HepG2 (cell line): Measurements from ENCODE around the gene DHX58. TPM values are rescaled to one million over a fixed set of nuclear protein-coding genes. Genes with fewer than 3 reads are reported as not detected.
A peak's percentile ranks its signal among the peaks of the same experiment; 100 is the strongest.

Experiments
- ATF7-NPFF ChIP-seq: sonication (generic); formaldehyde crosslinking; IDR thresholded peaks from 2 replicates; pipeline ENCODE4 v1.8.1; 2023; ENCODE audit warnings: mild to moderate bottlenecking, low read depth, missing genetic modification reagents, moderate library complexity
- ELF3 ChIP-seq: IDR thresholded peaks from 2 replicates; pipeline ENCODE4 v1.6.1; 2016; ENCODE audit warnings: missing genetic modification reagents, missing compliant biosample characterization
- EZH2 ChIP-seq: conservative IDR thresholded peaks from 2 replicates; pipeline ENCODE4 v1.6.1; 2012; ENCODE audit warnings: mild to moderate bottlenecking, low read depth, low read length, moderate library complexity
- KDM2A ChIP-seq: sonication (generic); formaldehyde crosslinking; IDR thresholded peaks from 2 replicates; pipeline ENCODE4 v1.4.0; 2020; ENCODE audit warnings: low read depth, missing genetic modification reagents, borderline replicate concordance
- MEF2D ChIP-seq: sonication (generic); formaldehyde crosslinking; IDR thresholded peaks from 2 replicates; pipeline ENCODE4 v1.5.1; 2020; ENCODE audit warnings: mild to moderate bottlenecking, missing genetic modification reagents
- MIER2 ChIP-seq: IDR thresholded peaks from 2 replicates; pipeline ENCODE4 v1.6.1; 2016; ENCODE audit warnings: missing biosample characterization, missing genetic modification reagents
- REXO4 ChIP-seq: sonication (generic); formaldehyde crosslinking; IDR thresholded peaks from 2 replicates; pipeline ENCODE4 v1.8.0; 2022; ENCODE audit warnings: missing genetic modification reagents, mild to moderate bottlenecking, borderline replicate concordance
- RFX5 ChIP-seq: IDR thresholded peaks from 2 replicates; pipeline ENCODE4 v1.6.1; 2011; ENCODE audit warnings: low read depth, low read length, improper control_type of control experiment
- SIX1 ChIP-seq: sonication (generic); formaldehyde crosslinking; IDR thresholded peaks from 2 replicates; pipeline ENCODE4 v1.4.0; 2020; ENCODE audit warnings: missing genetic modification reagents, borderline replicate concordance
- SSRP1 ChIP-seq: IDR thresholded peaks from 2 replicates; pipeline ENCODE4 v1.6.1; 2016; ENCODE audit warnings: control low read depth
- ZBTB10 ChIP-seq: sonication (generic); formaldehyde crosslinking; IDR thresholded peaks from 2 replicates; pipeline ENCODE4 v1.4.0; 2020; ENCODE audit warnings: missing genetic modification reagents, borderline replicate concordance
- ZFP37 ChIP-seq: sonication (generic); formaldehyde crosslinking; IDR thresholded peaks from 2 replicates; pipeline ENCODE4 v1.4.0; 2020; ENCODE audit warnings: missing genetic modification reagents, borderline replicate concordance
- ZNF496 ChIP-seq: sonication (generic); formaldehyde crosslinking; IDR thresholded peaks from 2 replicates; pipeline ENCODE4 v1.8.1; 2023; ENCODE audit warnings: mild to moderate bottlenecking, moderate library complexity, missing genetic modification reagents; ENCODE audit not compliant: insufficient replicate concordance
- ZNF574 ChIP-seq: sonication (generic); formaldehyde crosslinking; IDR thresholded peaks from 2 replicates; pipeline ENCODE4 v1.4.0; 2020; ENCODE audit warnings: missing genetic modification reagents
- ZNF616 ChIP-seq: sonication (generic); formaldehyde crosslinking; IDR thresholded peaks from 2 replicates; pipeline ENCODE4 v1.5.0; 2020; ENCODE audit warnings: low read depth, mild to moderate bottlenecking, missing genetic modification reagents
- ZNF792 ChIP-seq: IDR thresholded peaks from 2 replicates; pipeline ENCODE4 v1.6.1; 2016
- ZSCAN9 ChIP-seq: IDR thresholded peaks from 2 replicates; pipeline ENCODE4 v1.6.1; 2016; ENCODE audit warnings: borderline replicate concordance
- polyA plus RNA-seq, 8 experiments: library from polyadenylated mRNA; depleted of rRNA in 3 of 8; stranded (reverse) in 7 of 8; unstranded in 1 of 8; fragments of >200 nt; fragmentation: Illumina TruSeq in 4 of 8; extraction: Trizol in 4 of 8; gene quantifications; 2 replicates each; pipeline versions ENCODE4 v1.2.1 to v1.2.3, GENCODE V29; 2011 to 2016; ENCODE audit warnings: low read depth in 4 of 8, missing spikeins in 1 of 8, mixed read lengths in 1 of 8; ENCODE audit not compliant: insufficient read depth in 1 of 8
- total RNA-seq, 5 experiments: library from RNA; depleted of rRNA; stranded (reverse); fragments of >200 nt; fragmentation: Illumina TruSeq; extraction: Trizol; gene quantifications; 2 replicates each; pipeline ENCODE4 v1.2.3, GENCODE V29; 2016; ENCODE audit warnings: low read depth in 1 of 5
- TF ChIP-seq, protein P1 (sequence below): IDR thresholded peaks from 2 replicates; pipeline ENCODE4 v1.6.1; 2012; ENCODE audit warnings: low read depth, low read length, improper control_type of control experiment
- TF ChIP-seq, protein P2 (sequence below): sonication (generic); formaldehyde crosslinking; conservative IDR thresholded peaks from 2 replicates; pipeline ENCODE4 v1.8.1; 2023; ENCODE audit warnings: missing genetic modification reagents
- TF ChIP-seq, protein P3 (sequence below): IDR thresholded peaks from 2 replicates; pipeline ENCODE4 v1.6.1; 2012; ENCODE audit warnings: inconsistent platforms

Gene DHX58
- total and polyA plus RNA-seq, 2 of the 13 experiments (the other 11 are each of a cell fraction or from before 2014, with no cell fraction given) = 6.7 to 7.8 TPM

DNA sequence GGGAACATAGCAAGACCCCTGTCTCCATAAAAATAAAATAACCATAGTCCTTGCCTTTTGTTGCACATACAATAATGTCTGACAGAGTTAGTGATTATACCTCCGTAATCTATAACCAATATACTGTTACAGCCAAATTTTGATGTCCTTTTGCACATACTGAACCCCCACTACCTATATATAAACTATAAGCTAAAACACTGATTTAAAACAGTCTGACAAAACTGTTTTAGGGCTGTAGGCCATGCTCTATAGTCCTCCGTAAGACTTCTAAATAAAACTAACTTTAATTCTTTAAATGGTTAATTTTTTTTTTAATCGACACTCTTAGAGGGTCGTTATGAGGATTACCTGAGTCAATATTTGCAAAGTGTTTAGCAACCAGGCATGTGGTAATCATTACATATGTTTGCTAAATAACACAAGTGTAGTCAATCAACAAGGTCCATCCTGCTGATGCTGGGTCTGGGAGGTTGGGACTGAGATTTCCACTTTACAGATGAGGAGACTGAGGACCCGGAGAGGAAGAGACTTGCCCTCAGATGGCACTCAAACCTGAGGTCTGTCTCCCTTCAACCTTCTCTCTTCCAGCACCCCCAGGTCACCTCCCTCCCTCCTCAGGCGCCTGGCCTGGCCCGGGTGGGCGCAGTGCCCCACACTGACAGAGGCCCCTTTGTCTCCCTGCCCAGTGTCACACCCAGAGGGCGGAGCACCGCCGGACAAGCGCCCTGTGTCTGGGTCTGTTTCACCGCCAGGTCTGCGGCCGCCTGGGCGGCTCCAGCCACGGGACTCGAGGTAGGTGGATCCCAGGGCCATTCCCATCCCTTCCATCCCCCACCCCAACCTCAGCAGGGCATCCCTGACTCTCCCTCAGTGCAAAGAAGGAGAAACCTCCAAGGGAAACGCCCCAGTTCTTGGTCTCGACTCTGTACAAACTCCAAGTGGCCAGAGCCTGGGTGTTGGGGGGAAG, 24.5 kb downstream of the DHX58 start (continued):
- TF ChIP-seq, protein P1, sequence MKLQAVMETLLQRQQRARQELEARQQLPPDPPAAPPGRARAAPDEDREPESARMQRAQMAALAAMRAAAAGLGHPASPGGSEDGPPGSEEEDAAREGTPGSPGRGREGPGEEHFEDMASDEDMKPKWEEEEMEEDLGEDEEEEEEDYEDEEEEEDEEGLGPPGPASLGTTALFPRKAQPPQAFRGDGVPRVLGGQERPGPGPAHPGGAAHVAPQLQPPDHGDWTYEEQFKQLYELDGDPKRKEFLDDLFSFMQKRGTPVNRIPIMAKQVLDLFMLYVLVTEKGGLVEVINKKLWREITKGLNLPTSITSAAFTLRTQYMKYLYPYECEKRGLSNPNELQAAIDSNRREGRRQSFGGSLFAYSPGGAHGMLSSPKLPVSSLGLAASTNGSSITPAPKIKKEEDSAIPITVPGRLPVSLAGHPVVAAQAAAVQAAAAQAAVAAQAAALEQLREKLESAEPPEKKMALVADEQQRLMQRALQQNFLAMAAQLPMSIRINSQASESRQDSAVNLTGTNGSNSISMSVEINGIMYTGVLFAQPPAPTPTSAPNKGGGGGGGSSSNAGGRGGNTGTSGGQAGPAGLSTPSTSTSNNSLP = peak; percentile 85
- TF ChIP-seq EZH2 (no peak), MEF2D (CRISPR knock-in tag) (no peak), ZSCAN9 (CRISPR knock-in tag) (no peak), REXO4 (CRISPR knock-in tag) (no peak), MIER2 (CRISPR knock-in tag) (0 out of 2 replicates have a peak, but pooled peaks have one; percentile 37), ZNF574 (CRISPR knock-in tag) (peak; percentile 51; the same call in 1 of the 2 replicates), SSRP1 (CRISPR knock-in tag) (peak; percentile 87), ZFP37 (CRISPR knock-in tag) (no peak), ELF3 (CRISPR knock-in tag) (no peak), ZBTB10 (CRISPR knock-in tag) (no peak), ATF7-NPFF (CRISPR knock-in tag) (peak; percentile 28; the same call in 1 of the 2 replicates), RFX5 (no peak), ZNF616 (CRISPR knock-in tag) (no peak), KDM2A (peak; percentile 41; the same call in 1 of the 2 replicates), ZNF496 (no peak), ZNF792 (CRISPR knock-in tag) (no peak), SIX1 (no peak)
- TF ChIP-seq, protein P2, sequence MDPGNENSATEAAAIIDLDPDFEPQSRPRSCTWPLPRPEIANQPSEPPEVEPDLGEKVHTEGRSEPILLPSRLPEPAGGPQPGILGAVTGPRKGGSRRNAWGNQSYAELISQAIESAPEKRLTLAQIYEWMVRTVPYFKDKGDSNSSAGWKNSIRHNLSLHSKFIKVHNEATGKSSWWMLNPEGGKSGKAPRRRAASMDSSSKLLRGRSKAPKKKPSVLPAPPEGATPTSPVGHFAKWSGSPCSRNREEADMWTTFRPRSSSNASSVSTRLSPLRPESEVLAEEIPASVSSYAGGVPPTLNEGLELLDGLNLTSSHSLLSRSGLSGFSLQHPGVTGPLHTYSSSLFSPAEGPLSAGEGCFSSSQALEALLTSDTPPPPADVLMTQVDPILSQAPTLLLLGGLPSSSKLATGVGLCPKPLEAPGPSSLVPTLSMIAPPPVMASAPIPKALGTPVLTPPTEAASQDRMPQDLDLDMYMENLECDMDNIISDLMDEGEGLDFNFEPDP = no peak
- TF ChIP-seq, protein P3, sequence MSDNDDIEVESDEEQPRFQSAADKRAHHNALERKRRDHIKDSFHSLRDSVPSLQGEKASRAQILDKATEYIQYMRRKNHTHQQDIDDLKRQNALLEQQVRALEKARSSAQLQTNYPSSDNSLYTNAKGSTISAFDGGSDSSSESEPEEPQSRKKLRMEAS = no peak
